Gastrocnemius medialis (tissue), 4 donors: ENCODE results near the gene INSIG1. TPM values are rescaled to one million over a fixed set of nuclear protein-coding genes. Genes with fewer than 3 reads are reported as not detected.

Experiments
- ATAC-seq, 2 donors: fragments of 150-250 bp; one replicate each; pipeline ENCODE4 v1.9.1; 2016
- DNase-seq, 2 donors: peaks; one replicate each; pipeline ENCODE4 v3.0.0-alpha.2; 2019
- H3K27ac ChIP-seq, 4 donors: fragments of 200-600 bp; sonication (generic); 1 replicate in 1 of 4; 2 replicates in 3 of 4; pipeline ENCODE4 v1.5.1; 2016 to 2018; ENCODE audit warnings: mild to moderate bottlenecking in 2 of 4, moderate library complexity in 1 of 4
- H3K27me3 ChIP-seq, 3 donors: fragments of 200-600 bp; sonication (generic) in 2 of 3; 1 replicate in 1 of 3; 2 replicates in 2 of 3; pipeline versions ENCODE4 v1.5.1 to v1.6.0; 2016 to 2019; ENCODE audit warnings: mild to moderate bottlenecking in 1 of 3, moderate library complexity in 1 of 3
- H3K36me3 ChIP-seq, 2 donors: fragments of 200-600 bp; sonication (generic) in 1 of 2; one replicate each; pipeline ENCODE4 v1.5.1; 2017 to 2018
- H3K4me1 ChIP-seq, 2 donors: fragments of 200-600 bp; sonication (generic) in 1 of 2; one replicate each; pipeline ENCODE4 v1.5.1; 2016 to 2017; ENCODE audit warnings: mild to moderate bottlenecking in 2 of 2
- H3K4me3 ChIP-seq, 4 donors: fragments of 200-600 bp; sonication (generic) in 3 of 4; 1 replicate in 1 of 4; 2 replicates in 3 of 4; pipeline ENCODE4 v1.5.1; 2016 to 2019; ENCODE audit warnings: mild to moderate bottlenecking in 2 of 4
- H3K9me3 ChIP-seq, 3 donors: fragments of 200-600 bp; sonication (generic) in 2 of 3; 1 replicate in 1 of 3; 2 replicates in 2 of 3; pipeline ENCODE4 v1.5.1; 2016 to 2019
- CTCF ChIP-seq, 5 experiments: fragments of 450-650 bp in 3 of 5; fragments of 200-600 bp in 2 of 5; sonication (generic) in 2 of 5; IDR thresholded peaks in 4 of 5; conservative IDR thresholded peaks in 1 of 5; 1 replicate in 4 of 5; 2 replicates in 1 of 5; pipeline ENCODE4 v1.5.1; 2016 to 2019; ENCODE audit warnings: antibody characterized with exemption in 5 of 5, mild to moderate bottlenecking in 3 of 5, moderate library complexity in 3 of 5
- POLR2A ChIP-seq, 2 donors: fragments of 450-650 bp; IDR thresholded peaks; one replicate each; pipeline ENCODE4 v1.6.1; 2017; ENCODE audit warnings: antibody characterized with exemption in 2 of 2, mild to moderate bottlenecking in 2 of 2, moderate library complexity in 2 of 2
- in situ Hi-C, 4 donors: fragments of 200-750 bp; cut with MboI; loops; one replicate each; pipeline versions ENCODE4 v1.15.0 to v1.8.0; 2017; ENCODE audit warnings: low sequenced_read_pairs in 4 of 4
- intact Hi-C: fragments of 100-400 bp; cut with DNase I; formaldehyde crosslinking; loops from one replicate; pipeline ENCODE4 v1.15.1; 2023; ENCODE audit warnings: low total_unique reads
- total RNA-seq, 4 donors: library from RNA; depleted of rRNA; stranded (reverse); fragments of >200 nt; gene quantifications; one replicate each; pipeline versions ENCODE4 v1.1.0 to v1.2.3, GENCODE V29; 2016

The INSIG1 gene
- total RNA-seq, 4 donors from 2014 or later: 11.1 to 15.9 (median 14.0) TPM

DNA sequence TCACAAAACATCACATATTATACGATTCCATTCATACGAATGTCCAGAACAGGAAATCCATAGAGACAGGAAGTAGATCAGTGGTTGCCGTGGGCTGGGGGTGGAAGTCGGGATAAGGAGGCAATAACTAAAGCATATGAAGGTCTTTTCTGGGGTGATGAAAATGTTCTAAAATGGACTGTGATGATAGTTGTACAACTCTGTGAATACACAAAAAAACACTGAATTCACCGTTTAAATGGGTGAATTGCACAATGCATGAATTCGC is 3.2 kb upstream of the INSIG1 start:
- Histone ChIP-seq H3K27me3 (no peaks in the 10 kb centered on the region), H3K4me1 (peaks cover 8 to 10% of the 10 kb centered on the region in 2 donors), H3K9me3 (no peaks in the 10 kb centered on the region), H3K4me3 (no peak overlapping the region), H3K36me3 (no peaks in the 10 kb centered on the region), H3K27ac (no peak overlapping the region)
- ATAC-seq (no peak), DNase-seq (no peak)
- intact Hi-C loops (no loop called here), in situ Hi-C loops (no loop called here)
- no peak for TF ChIP-seq POLR2A (IDR thresholded peaks at IDR 0.05)

GRCh38 chr7:155295511-155295910 is 2.2 kb upstream of the INSIG1 start:
- DNase-seq (no peak), ATAC-seq (no peak)
- intact Hi-C loops (no loop called here), in situ Hi-C loops (no loop called here)
- TF ChIP-seq POLR2A (IDR thresholded peaks at IDR 0.05) (no peak), CTCF (IDR thresholded peaks at IDR 0.05 in 4 of 5, conservative IDR thresholded peaks at IDR 0.05 in 1 of 5) (no peak)
- H3K36me3 ChIP-seq: no peaks in the 10 kb centered on the region
- H3K4me1 ChIP-seq: peaks cover 14 to 17% of the 10 kb centered on the region in 2 donors
- no peak overlapping the region for H3K27ac ChIP-seq
- H3K27me3 ChIP-seq: no peaks in the 10 kb centered on the region
- H3K4me3 ChIP-seq: no peak overlapping the region
- no peaks in the 10 kb centered on the region for H3K9me3 ChIP-seq

GRCh38 chr7:155296006-155296787 is 1.5 kb upstream of the INSIG1 start:
- peak overlapping the region; percentile 75 to 90 (median 82) for H3K27ac ChIP-seq
- H3K36me3 ChIP-seq: no peaks in the 10 kb centered on the region
- no peak for ATAC-seq
- H3K9me3 ChIP-seq: no peaks in the 10 kb centered on the region
- in situ Hi-C loops: no loop called here
- TF ChIP-seq CTCF (IDR thresholded peaks at IDR 0.05 in 4 of 5, conservative IDR thresholded peaks at IDR 0.05 in 1 of 5) (no peak), POLR2A (IDR thresholded peaks at IDR 0.05) (no peak)
- peaks cover 14 to 17% of the 10 kb centered on the region in 2 donors for H3K4me1 ChIP-seq
- H3K27me3 ChIP-seq: no peaks in the 10 kb centered on the region
- no peak for DNase-seq
- H3K4me3 ChIP-seq: peak overlapping the region; percentile 56 to 91 (median 76)
- intact Hi-C loops: loop anchor here (2.0 kb wide), 3 partner anchors 105 to 1843 kb away; partner anchors contain the start of gene UBE3C

- Histone ChIP-seq H3K36me3 (no peaks in the 10 kb centered on the region), H3K4me3 (peak overlapping the region; percentile 56 to 91 (median 76)), H3K9me3 (no peaks in the 10 kb centered on the region), H3K4me1 (peaks cover 14 to 17% of the 10 kb centered on the region in 2 donors), H3K27me3 (no peaks in the 10 kb centered on the region), H3K27ac (peak overlapping the region; percentile 75 to 90 (median 82))
- intact Hi-C loops: loop anchor here (1.0 to 2.0 kb wide), 5 partner anchors 40 to 1842 kb away; partner anchors contain the start of gene UBE3C
- in situ Hi-C loops: no loop called here
- ATAC-seq: peak; percentile 30 to 39
- peak; percentile 17 to 45 for DNase-seq
- TF ChIP-seq CTCF (IDR thresholded peaks at IDR 0.05 in 4 of 5, conservative IDR thresholded peaks at IDR 0.05 in 1 of 5) (peak; percentile 42 to 75 (median 49)), POLR2A (IDR thresholded peaks at IDR 0.05) (no peak)
Observed at GRCh38 chr7:155296788-155297516, 726 bp upstream of the INSIG1 start.

GRCh38 chr7:155298288-155298833 is 683 bp downstream of the INSIG1 start:
- H3K27me3 ChIP-seq: no peaks in the 10 kb centered on the region
- DNase-seq: no peak
- no peak for TF ChIP-seq POLR2A (IDR thresholded peaks at IDR 0.05)
- TF ChIP-seq CTCF (IDR thresholded peaks at IDR 0.05 in 4 of 5, conservative IDR thresholded peaks at IDR 0.05 in 1 of 5): no peak
- no peaks in the 10 kb centered on the region for H3K36me3 ChIP-seq
- intact Hi-C loops: loop anchor here (1.0 to 2.0 kb wide), 3 partner anchors 68 to 296 kb away; no protein-coding TSS in a partner anchor
- peak; percentile 16 to 18 for ATAC-seq
- H3K9me3 ChIP-seq: no peaks in the 10 kb centered on the region
- H3K27ac ChIP-seq: peak overlapping the region; percentile 81 to 92 (median 88)
- H3K4me3 ChIP-seq: peak overlapping the region; percentile 56 to 96 (median 76)
- in situ Hi-C loops: no loop called here
- H3K4me1 ChIP-seq: peaks cover 14 to 17% of the 10 kb centered on the region in 2 donors
